ENCODE data around the gene ANLN.

The ANLN gene

GRCh38 chr7:36407636-36408550, 18.2 kb downstream of the ANLN start:
- in situ Hi-C loops (cut with HindIII; ENCODE audit: low sequenced_read_pairs), result no loop called here
- no peak for TF ChIP-seq CTCF (IDR thresholded peaks at IDR 0.05; ENCODE audit: low read depth, low read length)
- no peak for DNase-seq (ENCODE audit: low read depth, low spot score)
- no peak overlapping the region for H3K4me3 ChIP-seq (ENCODE audit: low read depth, low read length)

- in situ Hi-C loops (cut with HindIII; ENCODE audit: low sequenced_read_pairs), result no loop called here
These were observed 18.9 kb downstream of the ANLN start for GRCh38 chr7:36408589-36408988.

GRCh38 chr7:36409180-36409579, 19.5 kb downstream of the ANLN start:
- no peak for DNase-seq (ENCODE audit: low read depth, low spot score)
- H3K4me3 ChIP-seq (ENCODE audit: low read depth, low read length), result no peak overlapping the region
- no peak for TF ChIP-seq CTCF (IDR thresholded peaks at IDR 0.05; ENCODE audit: low read depth, low read length)
- in situ Hi-C loops (cut with HindIII; ENCODE audit: low sequenced_read_pairs), result no loop called here

More at GRCh38 chr7:36408589-36408988, 18.9 kb downstream of the ANLN start:
- TF ChIP-seq CTCF (IDR thresholded peaks at IDR 0.05; ENCODE audit: low read depth, low read length), result no peak
- H3K4me3 ChIP-seq (ENCODE audit: low read depth, low read length), result no peak overlapping the region
- DNase-seq (ENCODE audit: low read depth, low spot score), result no peak

GRCh38 chr7:36415144-36415543, 25.5 kb downstream of the ANLN start:
- TF ChIP-seq CTCF (IDR thresholded peaks at IDR 0.05; ENCODE audit: low read depth, low read length), result no peak
- in situ Hi-C loops (cut with HindIII; ENCODE audit: low sequenced_read_pairs), result no loop called here
- DNase-seq (ENCODE audit: low read depth, low spot score), result no peak
- H3K4me3 ChIP-seq (ENCODE audit: low read depth, low read length), result no peak overlapping the region

GRCh38 chr7:36416251-36416650, 26.6 kb downstream of the ANLN start:
- H3K4me3 ChIP-seq (ENCODE audit: low read depth, low read length), result no peak overlapping the region
- TF ChIP-seq CTCF (IDR thresholded peaks at IDR 0.05; ENCODE audit: low read depth, low read length), result no peak
- no peak for DNase-seq (ENCODE audit: low read depth, low spot score)
- in situ Hi-C loops (cut with HindIII; ENCODE audit: low sequenced_read_pairs), result no loop called here

- in situ Hi-C loops (cut with HindIII; ENCODE audit: low sequenced_read_pairs), result no loop called here
- no peak for TF ChIP-seq CTCF (IDR thresholded peaks at IDR 0.05; ENCODE audit: low read depth, low read length)
- no peak overlapping the region for H3K4me3 ChIP-seq (ENCODE audit: low read depth, low read length)
- no peak for DNase-seq (ENCODE audit: low read depth, low spot score)
These were observed 30.6 kb downstream of the ANLN start for GRCh38 chr7:36420307-36420706.
